ENCODE data around the gene PPP2R5C. TPM values are rescaled to one million over a fixed set of nuclear protein-coding genes. Genes with fewer than 3 reads are reported as not detected.

Gene PPP2R5C
- total and polyA plus RNA-seq, 2 donors (not counting 3 experiments of a cell fraction or from before 2014, with no cell fraction given) = 42.6 to 83.6 TPM

- Histone ChIP-seq H3K9me3 (replicated peaks; ENCODE audit: control insufficient read depth, insufficient read depth, low read length) (no peaks in the 10 kb centered on the region), H3K4me2 (ENCODE audit: insufficient read depth, low read length) (no peak overlapping the region), H3K27ac (ENCODE audit: insufficient read depth, low read depth, low read length) (no peak overlapping the region), H2AFZ (ENCODE audit: low read depth, low read length) (no peak overlapping the region), H3K9me1 (replicated peaks; ENCODE audit: control insufficient read depth, extremely low read depth, insufficient read depth, low read length) (no peaks in the 10 kb centered on the region), H4K20me1 (replicated peaks; ENCODE audit: control insufficient read depth, extremely low read depth, insufficient read depth, low read length) (no peaks in the 10 kb centered on the region), H3K36me3 (ENCODE audit: control insufficient read depth in 2 of 2, extremely low read depth in 1 of 2, insufficient read depth in 2 of 2, low read length in 2 of 2) (no peaks in the 10 kb centered on the region), H3K79me2 (ENCODE audit: control insufficient read depth, insufficient read depth, low read length) (peaks cover 7% of the 10 kb centered on the region), H3K27me3 (ENCODE audit: control insufficient read depth in 2 of 2, insufficient read depth in 2 of 2, low read length in 2 of 2) (no peaks in the 10 kb centered on the region), H3K4me3 (replicated peaks in 1 of 3; ENCODE audit: insufficient read depth in 1 of 3, low read depth in 1 of 3, low read length in 3 of 3) (no peak overlapping the region), H3K4me1 (ENCODE audit: control insufficient read depth, extremely low read depth, insufficient read depth, low read length) (peaks cover 8% of the 10 kb centered on the region), H3K9ac (replicated peaks; ENCODE audit: extremely low read depth, insufficient read depth, low read length) (no peak overlapping the region)
- ChIA-PET CTCF (interaction anchor here (0.6 to 8.7 kb wide), 8 partner anchors 15 to 246 kb away, joined by 3 to 124 read pairs (median 5); no protein-coding TSS in a partner anchor), POLR2A (no interaction called here)
- intact Hi-C loops (cut with micrococcal nuclease) (no loop called here), dilution Hi-C loops (cut with MboI; ENCODE audit: extremely low pct_ligation_motif_present, low sequenced_read_pairs) (no loop called here)
- no peak for DNase-seq (ENCODE audit: low read depth, low spot score)
- FAIRE-seq = no peak
- BruUV-seq (replicated peaks) = no TSS peak
- no peak for TF ChIP-seq POLR2AphosphoS5 (IDR thresholded peaks at IDR 0.05; ENCODE audit: insufficient read depth, low read depth, low read length)
- no peak for TF ChIP-seq MYC (IDR thresholded peaks at IDR 0.05; ENCODE audit: low read depth, low read length)
- TF ChIP-seq EZH2 (IDR thresholded peaks at IDR 0.05; ENCODE audit: borderline replicate concordance, low read depth, low read length, severe bottlenecking) = no peak
- TF ChIP-seq POLR2A (IDR thresholded peaks at IDR 0.05; ENCODE audit: low read depth, low read length) = no peak
- no peak for TF ChIP-seq CTCF (IDR thresholded peaks at IDR 0.05; ENCODE audit: extremely low read depth in 1 of 2, insufficient read depth in 1 of 2, low read depth in 1 of 2, low read length in 2 of 2)
- TF ChIP-seq MAX (IDR thresholded peaks at IDR 0.05; ENCODE audit: insufficient read depth, insufficient read length) = no peak
- TF ChIP-seq FOS (IDR thresholded peaks at IDR 0.05; ENCODE audit: borderline replicate concordance, insufficient read depth, low read length) = no peak
- no peak for TF ChIP-seq JUN (IDR thresholded peaks at IDR 0.05; ENCODE audit: borderline replicate concordance, insufficient read depth, insufficient read length, low read depth)
- TF ChIP-seq GATA2 (IDR thresholded peaks at IDR 0.05; ENCODE audit: insufficient read depth, insufficient read length, low read depth, low read length) = no peak
Observed at GRCh38 chr14:101953151-101953550, 191.6 kb downstream of the PPP2R5C start.
